Measurements from ENCODE around the gene TRPT1.

Gene TRPT1

GRCh38 chr11:64185693-64186491 is 40.1 kb downstream of the TRPT1 start, which contains the start of gene STIP1:
STIP1 (plus strand) TSS chr11:64186171; CDS start chr11:64186262, 91 bp downstream.
- H4K20me1 ChIP-seq (ENCODE audit: control insufficient read depth, insufficient read depth, low read depth, low read length), result peaks cover 18% of the 10 kb centered on the region; the same call in 1 of the 2 replicates

GRCh38 chr11:64185175-64185692 is 40.8 kb downstream of the TRPT1 start:
- no peak for TF ChIP-seq EZH2phosphoT487 (IDR thresholded peaks at IDR 0.05; ENCODE audit: borderline replicate concordance, low read length)
- TF ChIP-seq CTCF (IDR thresholded peaks at IDR 0.05; ENCODE audit: low read depth, low read length, poor library complexity, severe bottlenecking), result no peak
- peak overlapping the region; percentile 95 for H3K4me3 ChIP-seq (ENCODE audit: low read length)
- peaks cover 18% of the 10 kb centered on the region; the same call in 1 of the 2 replicates for H4K20me1 ChIP-seq (ENCODE audit: control insufficient read depth, insufficient read depth, low read depth, low read length)
- no peaks in the 10 kb centered on the region for H3K27me3 ChIP-seq (ENCODE audit: control insufficient read depth, low read length)
- H3K9me3 ChIP-seq (ENCODE audit: control insufficient read depth, insufficient read depth, low read length), result no peaks in the 10 kb centered on the region
- H3K36me3 ChIP-seq (ENCODE audit: control insufficient read depth, low read length), result peaks cover 16% of the 10 kb centered on the region
- no peaks in the 10 kb centered on the region for H3K9me2 ChIP-seq (replicated peaks; ENCODE audit: control insufficient read depth, low read length)
- H3K4me2 ChIP-seq (ENCODE audit: low read length), result peak overlapping the region; percentile 89
- peak overlapping the region; percentile 49 for H3K27ac ChIP-seq (ENCODE audit: low read depth, low read length)
- peaks cover 49% of the 10 kb centered on the region for H3K79me2 ChIP-seq (ENCODE audit: control insufficient read depth, low read length)
- H3F3A ChIP-seq (ENCODE audit: control insufficient read depth, insufficient read depth), result no peaks in the 10 kb centered on the region; the same call in 1 of the 2 replicates
- peaks cover 39% of the 10 kb centered on the region for H3K4me1 ChIP-seq (ENCODE audit: control insufficient read depth, low read length)

More at GRCh38 chr11:64185693-64186491, 40.1 kb downstream of the TRPT1 start, which contains the start of gene STIP1:
- peak within 1 kb of the TSS; percentile 49 for H3K27ac ChIP-seq (ENCODE audit: low read depth, low read length)
- no peaks in the 10 kb centered on the region for H3K9me3 ChIP-seq (ENCODE audit: control insufficient read depth, insufficient read depth, low read length)
- TF ChIP-seq CTCF (IDR thresholded peaks at IDR 0.05; ENCODE audit: low read depth, low read length, poor library complexity, severe bottlenecking) (peak; percentile 35), EZH2phosphoT487 (IDR thresholded peaks at IDR 0.05; ENCODE audit: borderline replicate concordance, low read length) (no peak)
- H3F3A ChIP-seq (ENCODE audit: control insufficient read depth, insufficient read depth), result no peaks in the 10 kb centered on the region; the same call in 1 of the 2 replicates
- no peaks in the 10 kb centered on the region for H3K27me3 ChIP-seq (ENCODE audit: control insufficient read depth, low read length)
- H3K36me3 ChIP-seq (ENCODE audit: control insufficient read depth, low read length), result peaks cover 22% of the 10 kb centered on the region
- peaks cover 43% of the 10 kb centered on the region for H3K79me2 ChIP-seq (ENCODE audit: control insufficient read depth, low read length)
- peak within 1 kb of the TSS; percentile 89 for H3K4me2 ChIP-seq (ENCODE audit: low read length)
- no peaks in the 10 kb centered on the region for H3K9me2 ChIP-seq (replicated peaks; ENCODE audit: control insufficient read depth, low read length)
- peak within 1 kb of the TSS; percentile 95 for H3K4me3 ChIP-seq (ENCODE audit: low read length)
- H3K4me1 ChIP-seq (ENCODE audit: control insufficient read depth, low read length), result peaks cover 35% of the 10 kb centered on the region

GRCh38 chr11:64183890-64184289 is 42.1 kb downstream of the TRPT1 start:
- TF ChIP-seq EZH2phosphoT487 (IDR thresholded peaks at IDR 0.05; ENCODE audit: borderline replicate concordance, low read length) (no peak), CTCF (IDR thresholded peaks at IDR 0.05; ENCODE audit: low read depth, low read length, poor library complexity, severe bottlenecking) (no peak)
- Histone ChIP-seq H3K36me3 (ENCODE audit: control insufficient read depth, low read length) (peaks cover 10% of the 10 kb centered on the region), H3K4me2 (ENCODE audit: low read length) (peak overlapping the region; percentile 89), H3K27ac (ENCODE audit: low read depth, low read length) (no peak overlapping the region), H3K9me2 (replicated peaks; ENCODE audit: control insufficient read depth, low read length) (no peaks in the 10 kb centered on the region), H3K79me2 (ENCODE audit: control insufficient read depth, low read length) (peaks cover 49% of the 10 kb centered on the region), H3K9me3 (ENCODE audit: control insufficient read depth, insufficient read depth, low read length) (no peaks in the 10 kb centered on the region), H4K20me1 (ENCODE audit: control insufficient read depth, insufficient read depth, low read depth, low read length) (0 out of 2 replicates have a peak, but pooled peaks cover 10% of the 10 kb centered on the region), H3K4me1 (ENCODE audit: control insufficient read depth, low read length) (peaks cover 39% of the 10 kb centered on the region), H3F3A (ENCODE audit: control insufficient read depth, insufficient read depth) (no peaks in the 10 kb centered on the region; the same call in 1 of the 2 replicates), H3K4me3 (ENCODE audit: low read length) (peak overlapping the region; percentile 95), H3K27me3 (ENCODE audit: control insufficient read depth, low read length) (no peaks in the 10 kb centered on the region)
